HG03135 (cell line): ENCODE data around the gene HEATR9.
"Not testable (repeated sequence)": the region's sequence is repeated elsewhere in the genome, so short reads cannot be mapped to it uniquely, and the experiment has no call there.

Experiments
- ATAC-seq: cut with Tn5 transposase; IDR thresholded peaks from one replicate; pipeline ENCODE4 v1.9.1; 2021; ENCODE audit warnings: mild to moderate bottlenecking, moderate library complexity; ENCODE audit not compliant: unreplicated experiment

HEATR9 gene

GRCh38 chr17:35868737-35869136 is at the start of gene HEATR9:
TSS of gene HEATR9 (minus strand) at chr17:35868891. CDS start at chr17:35868742, 149 bp downstream.
- no peak for ATAC-seq

- ATAC-seq, result no peak
These were observed 49.0 kb upstream of the HEATR9 start for GRCh38 chr17:35917519-35918213.

GRCh38 chr17:35915153-35915964 is 46.7 kb upstream of the HEATR9 start:
- ATAC-seq, result no peak

GRCh38 chr17:35914354-35914753 is 45.7 kb upstream of the HEATR9 start:
- no peak for ATAC-seq

GRCh38 chr17:35913609-35914008 is 44.9 kb upstream of the HEATR9 start:
- no peak for ATAC-seq

GRCh38 chr17:35912942-35913341 is 44.3 kb upstream of the HEATR9 start:
- ATAC-seq, result no peak

GRCh38 chr17:35912339-35912912 is 43.7 kb upstream of the HEATR9 start:
- no peak for ATAC-seq

GRCh38 chr17:35909408-35909807 is 40.7 kb upstream of the HEATR9 start:
- ATAC-seq, result no peak

- no peak for ATAC-seq
These were observed 39.0 kb upstream of the HEATR9 start for GRCh38 chr17:35907691-35908090.

- ATAC-seq, result no peak
These were observed 38.4 kb upstream of the HEATR9 start for GRCh38 chr17:35906926-35907637.

- ATAC-seq, result no peak
These were observed 37.7 kb upstream of the HEATR9 start for GRCh38 chr17:35906191-35906925.

GRCh38 chr17:35903451-35903850 is 34.8 kb upstream of the HEATR9 start:
- no peak for ATAC-seq

- ATAC-seq, result no peak
These were observed 33.0 kb upstream of the HEATR9 start for GRCh38 chr17:35901631-35902175.

GRCh38 chr17:35900708-35901480 is 32.2 kb upstream of the HEATR9 start:
- no peak for ATAC-seq

- no peak for ATAC-seq
These were observed 31.6 kb upstream of the HEATR9 start for GRCh38 chr17:35900280-35900679.

GRCh38 chr17:35898283-35899070 is 29.8 kb upstream of the HEATR9 start:
- no peak for ATAC-seq

GRCh38 chr17:35897772-35898171 is 29.1 kb upstream of the HEATR9 start:
- not testable (repeated sequence) for ATAC-seq

GRCh38 chr17:35895636-35896587 is 27.2 kb upstream of the HEATR9 start:
- no peak for ATAC-seq
